GM12865 (cell line): ENCODE measurements around the gene AGRP.

Source experiments
- DNase-seq: peaks from one replicate; pipeline ENCODE4 v3.0.0; 2010; ENCODE audit warnings: low read depth
- H3K4me3 ChIP-seq: 2 replicates; pipeline ENCODE4 v1.5.1; 2011; ENCODE audit warnings: mild to moderate bottlenecking, low read depth, low read length, control low read depth
- CTCF ChIP-seq: IDR thresholded peaks from 2 replicates; pipeline ENCODE4 v1.5.1; 2011; ENCODE audit warnings: low read length, control low read depth, low read depth, inconsistent platforms; ENCODE audit not compliant: insufficient read depth; ENCODE audit errors: missing control alignments

The AGRP gene

GRCh38 chr16:67451061-67451703 is 32.2 kb downstream of the AGRP start:
- no peak for DNase-seq
- TF ChIP-seq CTCF = no peak
- no peak overlapping the region for H3K4me3 ChIP-seq

- DNase-seq = no peak
- no peak for TF ChIP-seq CTCF
- no peak overlapping the region for H3K4me3 ChIP-seq
Observed at GRCh38 chr16:67449739-67450138, 33.6 kb downstream of the AGRP start.

- DNase-seq = no peak
- H3K4me3 ChIP-seq = no peak overlapping the region
- TF ChIP-seq CTCF = no peak
Observed at GRCh38 chr16:67449336-67449735, 34.0 kb downstream of the AGRP start.

GRCh38 chr16:67448580-67448979 is 34.8 kb downstream of the AGRP start:
- no peak overlapping the region for H3K4me3 ChIP-seq
- no peak for DNase-seq
- TF ChIP-seq CTCF = no peak

- peak; percentile 68 for DNase-seq
- H3K4me3 ChIP-seq = no peak overlapping the region
- TF ChIP-seq CTCF = peak; percentile 69
Observed at GRCh38 chr16:67447508-67448076, 35.8 kb downstream of the AGRP start.

GRCh38 chr16:67446968-67447507 is 36.3 kb downstream of the AGRP start:
- DNase-seq = no peak
- no peak for TF ChIP-seq CTCF
- H3K4me3 ChIP-seq = no peak overlapping the region
